GM21576 (cell line): ENCODE measurements around the gene IGF2BP2.
"Not testable (repeated sequence)": the region's sequence is repeated elsewhere in the genome, so short reads cannot be mapped to it uniquely, and the experiment has no call there.

Experiments used
- ATAC-seq: cut with Tn5 transposase; IDR thresholded peaks from one replicate; pipeline ENCODE4 v1.9.1; 2021; ENCODE audit warnings: mild to moderate bottlenecking, moderate library complexity; ENCODE audit not compliant: unreplicated experiment

Gene IGF2BP2

DNA sequence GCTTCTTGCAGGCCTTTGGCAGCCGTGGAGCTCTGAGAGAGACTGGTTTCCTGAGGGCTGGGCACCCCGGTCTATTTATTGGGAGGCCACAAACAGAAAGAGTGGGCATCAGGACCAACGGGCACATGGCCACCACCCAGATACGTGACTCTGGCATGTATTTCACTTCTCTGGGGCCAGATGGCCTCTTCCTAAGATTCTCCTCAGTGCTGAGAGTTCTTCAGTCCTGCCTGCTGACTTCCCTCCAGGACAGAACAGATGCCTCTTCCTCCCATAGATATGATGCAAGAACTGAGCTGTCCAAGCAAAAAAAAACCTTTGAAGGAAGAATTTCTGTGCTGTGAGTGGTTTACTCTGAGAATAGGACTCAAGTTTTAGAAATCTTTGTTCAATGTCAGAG, 107.7 kb downstream of the IGF2BP2 start:
- ATAC-seq, result no peak

DNA sequence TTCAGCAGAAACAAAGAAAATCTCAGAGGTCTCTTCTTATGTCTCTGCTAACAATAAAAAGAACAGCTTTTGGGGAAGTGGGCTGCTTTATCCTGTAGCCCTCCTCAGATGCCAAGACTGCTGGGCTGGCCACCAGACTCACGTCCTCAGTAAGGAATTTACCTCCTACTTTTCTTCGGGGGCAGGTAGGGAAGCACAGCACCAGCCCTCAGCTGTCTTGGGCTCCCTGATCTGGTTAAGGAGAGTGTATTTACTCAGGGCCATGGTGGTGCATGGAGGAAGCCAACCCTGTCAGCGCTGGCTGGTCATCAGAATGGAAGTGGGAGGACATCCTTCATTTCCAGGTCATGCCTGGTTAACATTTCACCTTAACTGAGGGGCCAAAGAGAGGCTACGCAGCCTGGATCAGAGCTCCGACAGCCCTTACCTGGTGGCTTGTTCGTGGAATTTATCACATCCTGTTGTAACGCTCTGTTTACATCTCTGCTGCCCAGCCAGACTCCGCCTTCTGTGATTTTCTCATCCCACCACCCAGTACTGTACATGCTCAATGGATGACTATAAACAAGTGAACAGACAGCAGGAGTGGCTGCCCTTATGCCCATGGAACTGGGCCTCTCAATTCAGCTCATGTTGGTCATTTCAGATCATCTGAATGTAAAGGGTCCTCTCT, 108.3 kb downstream of the IGF2BP2 start:
- no peak for ATAC-seq

DNA sequence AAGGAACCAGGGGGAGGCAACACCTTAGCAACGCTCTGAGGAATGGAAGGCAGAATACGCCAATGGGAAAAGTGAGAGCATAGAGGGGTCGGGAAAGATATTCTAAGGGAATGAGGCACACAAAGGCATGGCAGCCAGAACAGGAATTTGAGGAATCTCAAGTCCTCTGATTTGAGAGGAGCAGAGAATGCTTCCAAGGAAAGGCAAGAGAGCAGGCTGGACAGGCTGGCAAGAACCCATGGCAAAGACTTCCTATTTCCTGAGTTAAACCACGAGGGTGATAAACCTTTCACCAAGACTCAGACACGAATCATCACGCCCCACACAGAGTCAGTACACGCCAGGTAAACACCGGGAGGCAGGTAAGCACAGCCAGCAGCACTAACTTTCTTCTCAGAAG, 109.8 kb downstream of the IGF2BP2 start:
- no peak for ATAC-seq

DNA sequence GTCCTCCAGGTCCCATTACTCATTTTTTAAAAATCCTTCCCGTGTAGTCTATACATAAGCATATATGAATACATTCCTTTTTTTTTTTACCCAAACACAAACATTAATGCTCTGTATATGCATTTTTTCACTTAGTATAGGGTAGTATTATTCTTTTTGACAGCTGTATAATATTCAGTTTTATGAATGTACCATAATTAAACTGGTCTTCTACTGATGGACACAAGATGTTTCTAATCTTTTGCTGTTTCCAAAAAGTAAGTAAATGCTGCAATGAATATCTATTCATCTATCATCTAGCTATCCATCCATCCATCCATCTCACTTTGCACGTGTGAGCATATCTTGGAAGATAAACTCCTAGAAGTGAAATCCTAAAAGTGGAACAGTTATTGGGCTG, 110.8 kb downstream of the IGF2BP2 start:
- no peak for ATAC-seq

DNA sequence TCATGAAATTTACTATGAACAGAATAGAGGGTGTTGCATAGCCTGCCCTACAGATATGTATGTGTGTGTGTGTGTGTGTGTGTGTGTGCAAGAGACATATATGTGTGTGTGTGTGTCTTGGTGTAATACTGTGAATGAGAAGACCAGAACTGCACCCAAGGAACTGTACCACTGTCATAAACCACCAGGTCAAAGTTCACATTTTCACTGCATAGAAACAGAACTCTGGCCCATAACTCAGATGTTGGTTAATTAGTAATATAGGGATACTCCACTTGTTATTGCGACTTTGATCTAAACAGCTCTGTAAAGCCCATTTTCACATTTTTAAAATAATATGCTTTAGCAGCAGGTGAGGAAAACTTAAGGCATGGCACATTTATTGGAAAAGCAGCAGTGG, 111.8 kb downstream of the IGF2BP2 start:
- no peak for ATAC-seq

DNA sequence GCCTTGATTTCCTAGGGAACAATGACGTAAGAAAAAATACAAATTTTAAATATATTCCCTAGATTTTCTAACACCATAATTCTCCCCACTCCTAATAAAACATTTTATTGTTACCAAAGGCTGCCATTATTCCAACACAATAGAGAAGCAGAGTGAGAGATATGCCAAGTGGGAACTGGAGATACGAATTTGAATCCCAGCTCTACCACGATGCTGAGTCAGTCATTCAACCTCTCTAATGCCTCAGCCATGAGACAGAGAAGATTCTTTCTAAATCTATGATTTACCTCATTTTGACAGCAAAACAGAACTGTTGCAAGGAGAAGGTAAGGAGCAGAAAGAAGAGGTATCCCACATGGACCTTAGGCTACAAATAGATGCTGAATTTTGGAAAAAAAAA, 112.5 kb downstream of the IGF2BP2 start:
- ATAC-seq, result no peak

DNA sequence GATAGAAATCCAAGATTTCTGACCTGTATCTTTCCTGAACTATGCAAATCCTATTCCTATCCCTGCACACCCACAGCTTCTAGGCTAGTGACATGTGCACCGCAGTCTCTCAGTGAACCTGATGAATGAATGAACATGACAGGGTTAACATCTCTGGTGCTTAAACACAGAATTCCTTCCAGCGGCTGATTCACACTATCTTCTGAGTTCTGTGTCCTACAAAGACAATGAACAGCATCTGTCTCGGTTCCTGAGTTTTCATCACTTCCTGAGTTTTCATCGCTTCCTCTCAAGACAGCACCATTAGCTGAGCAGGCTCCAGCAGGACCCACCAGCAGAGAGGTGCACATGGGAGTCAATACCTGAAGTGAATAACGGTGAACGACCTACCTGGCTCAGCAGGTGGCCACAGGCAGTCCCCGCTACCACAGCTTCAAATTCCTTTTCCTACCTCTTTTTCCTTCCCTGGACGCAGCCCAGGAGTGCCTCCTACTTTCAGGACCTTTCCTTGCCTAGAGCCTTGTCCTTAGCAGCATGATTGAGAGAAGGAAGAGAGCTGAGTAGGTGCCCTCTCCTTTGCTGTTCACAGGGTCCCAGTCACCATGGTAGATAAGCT, 113.5 kb downstream of the IGF2BP2 start:
- no peak for ATAC-seq

DNA sequence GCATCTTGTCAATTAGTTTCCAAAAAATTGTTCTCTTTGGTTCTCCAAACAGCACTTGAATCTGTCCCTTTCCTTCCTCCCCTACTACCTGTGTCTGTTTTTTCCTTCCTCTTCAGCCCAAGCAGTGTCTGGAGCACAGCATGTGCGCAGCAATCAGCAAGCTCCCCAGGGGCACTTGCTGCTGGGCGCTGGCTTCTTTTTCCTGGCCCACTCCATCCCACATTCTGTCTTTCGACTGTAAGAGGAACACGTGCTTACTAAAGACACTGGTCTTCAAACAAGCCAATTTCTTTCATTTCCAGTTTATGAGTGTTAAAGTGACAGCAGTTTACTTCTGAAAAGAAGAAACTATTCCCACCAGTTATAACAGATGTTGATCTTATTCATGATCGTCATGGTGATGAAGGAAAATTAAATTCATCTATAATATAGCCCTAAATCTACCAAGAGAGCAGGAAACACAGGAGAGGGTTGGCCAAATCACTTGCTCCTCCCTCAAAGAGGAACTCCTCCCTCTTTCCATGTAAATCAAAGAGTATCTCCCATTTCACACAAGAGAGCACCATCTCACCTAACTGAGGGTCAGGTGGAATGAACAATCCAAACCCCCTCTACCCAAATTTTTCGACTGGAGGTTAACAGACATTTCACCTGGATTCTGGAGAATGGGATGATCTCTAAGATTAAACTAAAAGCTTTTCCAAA, 115.4 kb downstream of the IGF2BP2 start:
- ATAC-seq, result no peak

DNA sequence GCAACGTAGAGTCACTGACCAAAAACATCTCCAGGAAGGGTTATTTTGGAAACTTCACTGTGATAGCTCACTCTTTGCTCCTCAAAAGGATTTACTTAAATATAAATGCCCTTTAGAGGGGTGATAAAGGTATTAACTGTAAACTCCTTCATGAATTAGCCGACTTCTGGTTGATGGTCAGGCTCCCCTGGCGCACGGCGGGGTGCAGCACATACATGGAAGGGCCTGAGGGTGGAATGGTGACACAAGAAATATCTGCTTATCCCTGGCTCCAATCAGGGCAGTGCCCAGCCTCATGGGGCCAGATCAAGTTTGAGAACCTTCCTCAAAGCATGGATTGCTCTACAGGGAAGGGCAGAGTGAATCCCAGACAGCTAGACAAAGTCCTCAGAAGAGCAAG, 116.5 kb downstream of the IGF2BP2 start:
- no peak for ATAC-seq

DNA sequence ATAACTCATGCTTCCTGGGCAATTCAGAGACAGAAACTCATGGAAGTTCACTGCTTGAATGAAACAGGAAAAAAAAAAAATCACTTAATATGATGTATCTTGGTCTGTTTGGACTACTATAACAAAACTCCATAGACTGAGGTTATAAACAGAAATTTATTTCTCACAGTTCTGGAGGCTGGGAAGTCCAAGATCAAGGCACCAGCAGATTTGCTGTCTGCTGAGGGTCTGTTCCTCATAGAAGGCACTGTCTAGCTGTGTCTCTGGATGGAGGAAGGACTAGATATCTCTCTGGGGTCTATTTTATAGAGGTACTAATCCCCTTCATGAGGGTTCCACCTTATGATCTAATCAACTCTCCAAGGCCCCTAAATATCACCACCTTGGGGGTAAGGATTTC, 119.3 kb downstream of the IGF2BP2 start:
- ATAC-seq, result no peak

DNA sequence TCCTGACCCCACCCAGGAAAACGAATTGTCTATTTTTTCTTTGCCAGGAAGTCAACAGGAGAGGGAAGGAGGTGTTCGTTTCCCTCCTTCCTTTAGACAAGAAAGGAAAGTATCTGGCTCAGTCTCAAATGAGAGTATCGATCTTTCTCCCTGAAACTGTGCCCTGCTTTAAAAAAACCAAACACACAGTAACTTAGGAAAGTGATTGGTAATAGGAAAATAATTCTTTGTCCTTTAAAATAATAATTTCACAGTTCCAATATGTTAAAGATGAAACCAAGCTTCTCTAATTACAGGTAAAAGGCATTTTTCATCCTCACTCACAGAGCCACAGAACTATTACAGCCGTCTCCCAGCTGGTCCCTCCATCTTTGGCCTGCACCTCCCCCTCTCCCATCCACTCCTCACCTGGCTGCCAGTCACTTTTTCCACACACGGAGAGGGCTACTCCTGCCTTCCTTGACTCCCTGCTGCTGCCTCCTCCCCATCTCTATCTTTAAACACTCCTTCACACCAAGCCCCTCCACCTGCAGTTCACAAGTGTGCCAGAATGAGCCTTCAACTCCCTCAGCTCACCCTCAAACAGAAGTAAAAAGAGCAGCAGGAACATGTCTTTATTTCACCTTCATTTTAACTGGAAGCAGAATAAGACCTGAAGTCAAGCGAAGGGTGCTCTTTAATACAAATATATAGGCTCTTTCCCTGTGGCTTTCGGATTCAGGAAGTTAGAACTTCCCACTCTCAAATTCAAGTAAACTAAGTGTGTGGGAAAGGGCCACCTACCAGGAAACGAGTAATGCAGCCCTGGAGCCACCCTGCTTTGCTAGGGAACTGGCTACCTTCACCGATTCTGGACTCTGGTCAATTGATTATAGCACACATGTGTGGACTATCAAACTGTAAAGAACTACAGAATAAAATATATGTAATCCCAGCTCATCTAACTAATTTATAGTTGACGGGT, 122.3 kb downstream of the IGF2BP2 start:
- ATAC-seq, result no peak

DNA sequence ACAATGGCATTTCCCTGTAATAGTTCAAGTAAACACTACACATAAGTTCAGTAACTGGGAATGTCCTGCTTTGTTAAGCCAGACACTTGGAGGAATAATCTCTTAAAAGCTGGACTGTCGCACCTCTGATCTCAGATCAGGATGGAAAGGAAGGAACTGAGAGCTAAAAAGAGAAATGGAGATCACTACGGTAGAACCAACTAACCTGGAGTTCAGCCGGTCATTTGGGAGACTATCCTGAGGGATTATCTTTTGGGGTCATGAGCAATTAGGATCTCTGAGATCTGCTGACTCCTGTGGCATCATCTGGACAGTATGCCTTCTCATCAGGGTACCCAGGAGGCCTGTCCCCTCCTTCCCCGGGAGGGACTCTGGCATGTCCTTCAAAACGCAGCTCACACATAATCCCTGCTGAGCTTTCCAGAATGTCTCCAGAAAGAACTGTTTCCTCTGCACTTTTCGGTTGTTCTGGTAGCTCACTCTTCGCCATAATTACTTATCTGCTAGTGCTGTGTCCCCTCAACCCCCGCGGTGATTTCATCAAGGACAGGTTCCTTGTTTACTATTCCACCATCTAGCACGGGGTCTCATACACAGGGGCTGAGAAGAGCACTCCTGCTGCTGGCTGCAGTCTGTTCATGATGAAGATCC, 123.1 kb downstream of the IGF2BP2 start:
- no peak for ATAC-seq

DNA sequence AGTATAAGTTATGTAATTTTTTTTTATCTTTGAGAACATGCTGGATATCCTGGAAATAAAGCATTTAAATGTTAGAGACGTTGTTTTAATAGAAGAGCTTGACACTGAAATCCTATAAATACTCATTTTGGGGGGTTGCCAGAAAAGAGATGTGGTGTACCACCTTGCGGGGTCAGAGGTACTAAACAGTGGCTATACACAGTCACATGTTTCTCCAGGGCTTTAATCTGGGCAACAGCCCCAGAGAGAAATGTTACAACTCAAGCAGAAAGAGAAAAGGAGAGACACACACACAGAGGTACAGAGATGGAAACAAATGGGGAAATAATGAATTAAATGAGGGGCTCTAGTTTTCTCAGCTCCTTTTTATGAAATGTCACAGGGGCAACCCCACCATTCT, 124.9 kb downstream of the IGF2BP2 start:
- no peak for ATAC-seq

DNA sequence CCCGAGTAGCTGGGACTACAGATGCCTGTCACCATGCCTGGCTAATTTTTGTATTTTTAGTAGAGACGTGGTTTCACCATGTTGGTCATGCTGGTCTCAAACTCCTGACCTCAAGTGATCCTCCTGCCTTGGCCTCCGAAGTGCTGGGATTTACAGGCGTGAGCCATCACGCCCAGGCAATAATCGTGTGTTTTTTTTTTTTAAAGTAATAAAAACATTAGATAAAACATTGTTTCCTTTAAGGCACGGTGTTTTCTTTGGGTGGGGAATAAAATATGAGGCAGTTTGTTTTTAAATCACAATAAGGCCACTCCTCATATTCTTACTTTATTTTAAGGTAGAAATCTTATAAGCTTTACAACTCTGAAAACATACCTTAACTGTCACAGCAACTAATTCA, 127.6 kb downstream of the IGF2BP2 start:
- not testable (repeated sequence) for ATAC-seq

DNA sequence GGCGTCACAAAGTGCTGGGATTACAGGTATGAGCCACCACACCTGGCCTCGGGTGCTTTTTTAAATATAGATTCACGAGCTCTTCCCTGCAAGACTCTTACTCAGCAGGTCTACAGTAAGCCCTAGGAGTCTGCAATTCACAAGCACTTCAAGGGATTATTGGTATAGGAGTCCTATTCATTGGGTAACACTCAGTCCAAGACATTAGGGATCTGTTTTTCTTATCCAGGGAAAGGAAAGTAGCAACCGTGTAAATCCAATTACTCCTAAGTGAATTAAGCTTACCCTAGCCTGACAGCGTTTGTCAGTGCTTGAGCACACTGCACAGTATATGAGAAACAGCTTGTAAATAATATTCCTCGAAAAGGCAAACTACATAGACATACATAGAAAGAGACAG, 128.8 kb downstream of the IGF2BP2 start:
- no peak for ATAC-seq

DNA sequence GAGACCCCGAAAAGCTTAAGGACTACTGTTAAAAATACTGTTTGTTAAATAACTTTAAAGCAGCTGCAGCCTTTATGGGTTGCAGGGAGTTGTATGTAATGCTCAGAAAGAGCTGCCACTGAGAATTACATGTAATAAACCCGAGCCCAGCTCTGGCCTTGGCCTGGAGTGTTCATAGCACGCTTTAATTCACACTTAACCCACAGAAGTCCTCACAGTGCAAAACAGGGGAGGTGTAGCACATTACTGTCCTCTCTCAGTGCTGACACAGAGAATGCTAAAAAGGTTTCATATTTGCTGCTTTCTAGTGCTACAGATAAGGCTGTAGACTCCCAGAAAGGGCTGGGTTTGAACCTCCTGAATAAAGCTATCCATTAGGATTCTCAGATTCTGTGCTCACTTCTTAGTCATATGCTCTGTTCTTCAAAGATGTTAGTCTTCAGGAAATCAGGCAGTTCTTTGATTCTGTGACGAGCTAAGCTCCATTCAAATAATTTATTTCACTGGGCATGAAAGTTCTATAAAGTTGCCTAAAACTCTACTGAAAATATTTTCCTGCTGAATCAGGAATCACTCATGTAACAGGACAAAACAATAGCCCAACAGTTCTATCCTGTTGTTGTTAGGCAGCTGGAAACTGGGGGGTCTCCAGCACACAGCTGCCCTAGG, 130.7 kb downstream of the IGF2BP2 start:
- ATAC-seq, result no peak

DNA sequence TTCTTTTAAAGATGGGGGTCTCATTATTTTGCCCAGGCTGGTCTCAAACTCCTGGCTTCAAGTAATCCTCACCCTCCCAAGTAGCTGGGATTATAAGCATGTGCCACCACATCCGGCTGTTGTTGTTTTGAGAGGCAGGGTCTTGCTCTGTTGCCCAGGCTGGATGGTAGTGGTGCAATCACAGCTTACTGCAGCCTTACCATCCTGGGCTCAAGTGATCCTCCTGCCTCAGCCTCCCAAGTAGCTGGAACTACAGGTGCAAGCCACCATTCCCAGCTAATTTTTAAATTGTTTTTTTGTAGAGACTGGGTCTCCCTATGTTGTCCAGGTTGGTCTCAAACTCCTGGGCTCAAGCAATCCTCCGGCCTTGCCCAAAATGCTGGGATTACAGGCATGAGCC, 133.2 kb downstream of the IGF2BP2 start:
- ATAC-seq, result no peak

DNA sequence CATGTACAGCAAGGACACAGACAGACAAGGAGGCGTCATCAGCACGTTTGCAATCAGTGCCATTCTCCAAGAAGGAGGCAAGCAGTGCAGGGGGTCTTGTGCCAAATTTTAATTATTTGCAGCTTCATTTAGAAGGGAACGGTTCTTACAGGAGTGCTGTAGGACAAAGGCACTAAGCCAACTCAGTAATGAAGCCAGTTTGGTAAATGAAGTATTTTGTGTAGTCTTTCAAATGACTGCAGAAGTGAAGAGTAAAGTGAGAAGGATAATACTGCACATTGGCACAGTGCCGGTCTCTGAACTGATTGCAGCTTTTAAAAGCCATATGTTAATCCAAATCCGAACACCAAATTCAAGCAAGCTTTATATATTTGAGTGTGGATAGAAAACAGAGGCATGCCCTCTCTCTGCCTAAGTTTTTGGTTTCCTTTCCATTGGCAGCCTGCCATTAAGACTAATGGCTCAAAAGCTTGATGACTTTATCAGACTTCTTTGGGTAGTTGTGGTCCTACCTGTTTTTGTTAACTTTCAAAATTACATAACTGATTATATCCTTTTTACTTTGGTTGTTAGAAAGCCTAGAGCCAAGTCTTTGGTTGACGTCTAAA, 137.5 kb downstream of the IGF2BP2 start:
- ATAC-seq, result no peak

DNA sequence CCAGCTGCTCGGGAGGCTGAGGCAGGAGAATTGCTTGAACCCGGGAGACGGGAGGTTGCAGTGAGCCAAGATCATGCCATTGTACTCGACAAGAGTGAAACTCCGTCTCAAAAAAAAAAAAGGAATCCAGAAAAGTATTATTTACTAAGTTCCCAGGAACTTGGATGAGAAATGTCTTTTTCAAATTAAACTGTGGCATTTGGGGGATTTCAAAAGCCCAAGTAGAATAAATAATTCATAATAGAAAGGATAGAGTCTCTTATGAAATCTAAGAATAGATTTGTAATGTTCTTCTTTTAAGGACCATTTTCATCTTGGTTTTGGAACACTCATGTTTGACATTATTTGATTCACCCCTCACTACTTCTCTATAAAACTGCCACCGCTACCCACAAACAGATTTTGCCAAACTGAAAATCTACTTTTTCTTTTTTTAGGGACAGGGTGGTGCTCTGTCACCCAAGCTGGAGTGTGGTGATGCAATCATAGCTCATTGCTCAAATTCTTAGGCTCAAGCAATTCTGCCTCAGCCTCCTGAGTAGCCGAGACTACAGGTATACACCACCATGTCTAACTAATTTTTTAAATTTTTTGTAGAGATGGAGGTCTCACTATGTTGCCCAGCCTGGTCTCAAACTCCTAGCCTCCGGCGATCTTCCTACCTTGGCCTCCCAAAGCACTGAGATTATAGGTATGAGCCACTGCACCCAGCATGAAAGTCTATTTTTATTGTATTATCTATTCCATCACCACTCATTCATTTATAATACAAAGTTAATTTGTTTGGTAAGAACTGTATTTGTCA, 139.4 kb downstream of the IGF2BP2 start:
- no peak for ATAC-seq
